IMR-90 (cell line): Measurements from ENCODE around the gene DLG3. TPM values are rescaled to one million over a fixed set of nuclear protein-coding genes. Genes with fewer than 3 reads are reported as not detected.

Experiments
- ATAC-seq: fragments of 200-7000 bp; cut with Tn5 transposase; 2 replicates; pipeline ENCODE4 v1.9.1; 2020; ENCODE audit warnings: low read depth, mild to moderate bottlenecking, moderate library complexity
- BruUV-seq: library from RNA; stranded (reverse); fragments of 400-500 nt; replicated peaks from 2 replicates; lab custom pipeline; 2021; lab: Mats Ljungman, UMichigan
- CTCF ChIA-PET: fragments of 300-600 bp; formaldehyde crosslinking; extraction: SDS; loops from one replicate; lab custom pipeline; 2021; ENCODE audit warnings: antibody characterized with exemption; lab: Yijun Ruan, JAX
- POLR2A ChIA-PET: fragments of 300-600 bp; sonication (Branson Sonifier 250); formaldehyde crosslinking; loops from one replicate; lab custom pipeline; 2022; ENCODE audit warnings: antibody characterized with exemption; ENCODE audit not compliant: unreplicated experiment; lab: Charles Lee
- DNase-seq: peaks from one replicate; pipeline ENCODE4 v3.0.0; 2013
- H2AFZ ChIP-seq: replicated peaks from 2 replicates; pipeline ENCODE3; 2013; ENCODE audit warnings: low read length, mild to moderate bottlenecking; ENCODE audit not compliant: poor library complexity
- H2AK5ac ChIP-seq: 2 replicates; pipeline ENCODE4 v1.6.1; 2013; ENCODE audit warnings: low read depth, low read length, inconsistent platforms
- H2AK9ac ChIP-seq: replicated peaks from 2 replicates; pipeline ENCODE3; 2013; ENCODE audit warnings: mild to moderate bottlenecking, low read depth, low read length, moderate library complexity; ENCODE audit not compliant: poor library complexity
- H2BK120ac ChIP-seq: 2 replicates; pipeline ENCODE4 v1.6.1; 2013; ENCODE audit warnings: low read depth, low read length, inconsistent platforms
- H2BK15ac ChIP-seq: 3 replicates; pipeline ENCODE4 v1.6.1; 2013; ENCODE audit warnings: low read depth, low read length, inconsistent platforms
- H2BK20ac ChIP-seq: 2 replicates; pipeline ENCODE4 v1.6.1; 2013; ENCODE audit warnings: low read depth, mild to moderate bottlenecking, inconsistent platforms, low read length, moderate library complexity
- H2BK5ac ChIP-seq: 2 replicates; pipeline ENCODE4 v1.6.1; 2013; ENCODE audit warnings: mild to moderate bottlenecking, low read depth, low read length, inconsistent platforms; ENCODE audit not compliant: poor library complexity, severe bottlenecking
- H3K14ac ChIP-seq: replicated peaks from 2 replicates; pipeline ENCODE4 v1.6.1; 2013; ENCODE audit warnings: low read depth, low read length, inconsistent platforms
- H3K18ac ChIP-seq: 2 replicates; pipeline ENCODE4 v1.6.1; 2013; ENCODE audit warnings: low read depth, low read length, control low read depth
- H3K23ac ChIP-seq: 2 replicates; pipeline ENCODE4 v1.6.1; 2013; ENCODE audit warnings: low read depth, low read length, inconsistent platforms
- H3K27ac ChIP-seq: 2 replicates; pipeline ENCODE4 v1.5.1; 2013; ENCODE audit warnings: mild to moderate bottlenecking, control low read depth, low read length; ENCODE audit not compliant: insufficient read depth
- H3K27me3 ChIP-seq: 2 replicates; pipeline ENCODE4 v1.6.1; 2013; ENCODE audit warnings: low read length; ENCODE audit not compliant: control insufficient read depth, insufficient read depth
- H3K36me3 ChIP-seq: 2 replicates; pipeline ENCODE4 v1.6.1; 2013; ENCODE audit warnings: low read length, mixed read lengths; ENCODE audit not compliant: control insufficient read depth, insufficient read depth
- H3K4ac ChIP-seq: 2 replicates; pipeline ENCODE4 v1.6.1; 2013; ENCODE audit warnings: low read depth, low read length, inconsistent platforms
- H3K4me1 ChIP-seq: 2 replicates; pipeline ENCODE4 v1.6.1; 2013; ENCODE audit warnings: low read length, mixed read lengths; ENCODE audit not compliant: control insufficient read depth, insufficient read depth
- H3K4me2 ChIP-seq: 2 replicates; pipeline ENCODE4 v1.6.1; 2013; ENCODE audit warnings: low read depth, mild to moderate bottlenecking, control low read depth, low read length, moderate library complexity
- H3K4me3 ChIP-seq: 2 replicates; pipeline ENCODE4 v1.5.1; 2013; ENCODE audit warnings: low read depth, mild to moderate bottlenecking, control low read depth, low read length, moderate library complexity; ENCODE audit not compliant: insufficient read depth
- H3K56ac ChIP-seq: 2 replicates; pipeline ENCODE4 v1.6.1; 2013; ENCODE audit warnings: low read length, inconsistent platforms; ENCODE audit not compliant: insufficient read depth; ENCODE audit errors: extremely low read depth
- H3K79me1 ChIP-seq, 2 experiments: 2 replicates each; pipeline ENCODE4 v1.6.1; 2013; ENCODE audit warnings: low read length in 2 of 2, inconsistent platforms in 1 of 2, low read depth in 1 of 2
- H3K9ac ChIP-seq: 2 replicates; pipeline ENCODE4 v1.6.1; 2013; ENCODE audit warnings: low read depth, low read length, control low read depth
- H3K9me1 ChIP-seq: 2 replicates; pipeline ENCODE4 v1.6.1; 2013; ENCODE audit warnings: low read length, inconsistent platforms; ENCODE audit not compliant: insufficient read depth
- H3K9me3 ChIP-seq: 2 replicates; pipeline ENCODE4 v1.6.1; 2013; ENCODE audit warnings: low read length; ENCODE audit not compliant: control insufficient read depth, insufficient read depth
- H4K20me1 ChIP-seq: 2 replicates; pipeline ENCODE4 v1.6.1; 2013; ENCODE audit warnings: low read length, inconsistent platforms; ENCODE audit not compliant: insufficient read depth
- H4K5ac ChIP-seq: 2 replicates; pipeline ENCODE4 v1.6.1; 2013; ENCODE audit warnings: mild to moderate bottlenecking, low read depth, low read length, control low read depth
- H4K8ac ChIP-seq, 2 experiments: 2 replicates each; pipeline ENCODE4 v1.6.1; 2013; ENCODE audit warnings: low read depth in 2 of 2, low read length in 2 of 2, control low read depth in 1 of 2, inconsistent platforms in 1 of 2
- H4K91ac ChIP-seq: 2 replicates; pipeline ENCODE4 v1.6.1; 2013; ENCODE audit warnings: low read depth, low read length, inconsistent platforms; ENCODE audit not compliant: insufficient read depth
- BHLHE40 ChIP-seq: fragments of 150-350 bp; IDR thresholded peaks from 2 replicates; pipeline ENCODE4 v1.6.1; 2016; ENCODE audit warnings: mild to moderate bottlenecking, low read depth, low read length
- CEBPB ChIP-seq: IDR thresholded peaks from 2 replicates; pipeline ENCODE4 v1.6.1; 2012; ENCODE audit warnings: low read depth, low read length, improper control_type of control experiment
- CHD1 ChIP-seq: IDR thresholded peaks from 2 replicates; pipeline ENCODE4 v1.6.1; 2012; ENCODE audit warnings: low read depth, low read length, improper control_type of control experiment
- FOS ChIP-seq: fragments of 150-350 bp; IDR thresholded peaks from 2 replicates; pipeline ENCODE4 v1.6.1; 2016; ENCODE audit warnings: low read depth, low read length
- MAFK ChIP-seq: IDR thresholded peaks from 2 replicates; pipeline ENCODE4 v1.6.1; 2012; ENCODE audit warnings: low read depth, low read length, improper control_type of control experiment
- MAZ ChIP-seq: IDR thresholded peaks from 2 replicates; pipeline ENCODE4 v1.6.1; 2012; ENCODE audit warnings: low read depth, mild to moderate bottlenecking, low read length, improper control_type of control experiment, moderate library complexity, borderline replicate concordance
- MXI1 ChIP-seq: IDR thresholded peaks from 2 replicates; pipeline ENCODE4 v1.6.1; 2012; ENCODE audit warnings: low read depth, mild to moderate bottlenecking, low read length, moderate library complexity, borderline replicate concordance
- NFE2L2 ChIP-seq: fragments of 150-350 bp; IDR thresholded peaks from 2 replicates; pipeline ENCODE4 v1.6.1; 2016; ENCODE audit warnings: low read depth, mild to moderate bottlenecking, low read length
- POLR2A ChIP-seq: IDR thresholded peaks from 2 replicates; pipeline ENCODE4 v1.6.1; 2012; ENCODE audit warnings: mild to moderate bottlenecking, low read depth, low read length
- RAD21 ChIP-seq: IDR thresholded peaks from 2 replicates; pipeline ENCODE4 v1.6.1; 2012; ENCODE audit warnings: low read length, improper control_type of control experiment
- RCOR1 ChIP-seq: IDR thresholded peaks from 2 replicates; pipeline ENCODE4 v1.6.1; 2012; ENCODE audit warnings: mild to moderate bottlenecking, low read length, improper control_type of control experiment; ENCODE audit not compliant: insufficient replicate concordance
- RFX5 ChIP-seq: IDR thresholded peaks from 2 replicates; pipeline ENCODE4 v1.8.0; 2012; ENCODE audit warnings: low read depth, mild to moderate bottlenecking, low read length, moderate library complexity
- SMC3 ChIP-seq: fragments of 150-350 bp; IDR thresholded peaks from 2 replicates; pipeline ENCODE4 v1.6.1; 2016; ENCODE audit warnings: low read depth, mild to moderate bottlenecking, antibody characterized with exemption, low read length, moderate library complexity
- WGBS, 2 experiments: methylation state at CpG; one replicate each; pipeline versions ENCODE4 v1.1.5 to v1.1.7; 2013; ENCODE audit warnings: missing lambda C conversion rate in 2 of 2; ENCODE audit not compliant: insufficient read length in 1 of 2; ENCODE audit errors: extremely low coverage in 2 of 2; 5-methylcytosine and 5-hydroxymethylcytosine counted together
- dilution Hi-C: fragments of 300-500 bp; cut with HindIII; formaldehyde crosslinking; loops from one replicate; pipeline ENCODE4 v1.14.3; 2018; ENCODE audit warnings: low sequenced_read_pairs; ENCODE audit not compliant: unreplicated experiment
- in situ Hi-C: fragments of 300-500 bp; cut with MboI; formaldehyde crosslinking; loops from 3 replicates; pipeline ENCODE4 v1.14.3; 2019; ENCODE audit warnings: low sequenced_read_pairs, inconsistent platforms, mixed read lengths
- intact Hi-C: fragments of 100-400 bp; cut with micrococcal nuclease; formaldehyde crosslinking; loops from 2 replicates; pipeline ENCODE4 v1.10.0; 2022
- polyA plus RNA-seq, 3 experiments: library from polyadenylated mRNA; depleted of rRNA; stranded (reverse); fragments of >200 nt; gene quantifications; 2 replicates each; pipeline ENCODE4 v1.2.3, GENCODE V29; 2012; ENCODE audit warnings: low replicate concordance in 1 of 3
- total RNA-seq: library from RNA; depleted of rRNA; stranded (reverse); fragments of >200 nt; gene quantifications from 2 replicates; pipeline ENCODE4 v1.2.3, GENCODE V29; 2012
- TF ChIP-seq, protein P1 (sequence below): fragments of 150-350 bp; IDR thresholded peaks from 2 replicates; pipeline ENCODE4 v1.6.1; 2016; ENCODE audit warnings: low read depth, mild to moderate bottlenecking, low read length, moderate library complexity, borderline replicate concordance
- TF ChIP-seq, protein P2 (sequence below): fragments of 150-350 bp; IDR thresholded peaks from 2 replicates; pipeline ENCODE4 v1.6.1; 2017; ENCODE audit warnings: mild to moderate bottlenecking, antibody characterized with exemption, low read length, low read depth
- TF ChIP-seq, protein P3 (sequence below): conservative IDR thresholded peaks from 2 replicates; pipeline ENCODE4 v1.5.1; 2012; ENCODE audit warnings: mild to moderate bottlenecking, low read depth, low read length, improper control_type of control experiment

Gene DLG3
- total and polyA plus RNA-seq, 2 of the 4 experiments (the other 2 are of a cell fraction), result 11.0 to 27.1 TPM

- Histone ChIP-seq H3K27me3 (no peaks in the 10 kb centered on the region; the same call in 1 of the 2 replicates), H3K4me1 (no peaks in the 10 kb centered on the region), H3K4me3 (no peak overlapping the region), H3K56ac (no peak overlapping the region), H3K36me3 (0 out of 2 replicates have a peak, but pooled peaks cover 2% of the 10 kb centered on the region), H3K9me3 (no peaks in the 10 kb centered on the region), H3K14ac (no peak overlapping the region), H3K9me1 (no peaks in the 10 kb centered on the region), H2AFZ (no peak overlapping the region), H4K8ac (no peak overlapping the region), H3K23ac (no peak overlapping the region), H3K79me1 (peaks cover 0 to 11% of the 10 kb centered on the region in 2 experiments; a peak in 1 of 4 replicates), H2BK15ac (no peak overlapping the region), H3K4ac (no peak overlapping the region), H2AK9ac (no peak overlapping the region), H2BK120ac (no peak overlapping the region), H4K5ac (no peak overlapping the region), H3K9ac (no peak overlapping the region), H2BK5ac (no peak overlapping the region), H2AK5ac (no peak overlapping the region), H4K91ac (no peak overlapping the region), H3K4me2 (no peak overlapping the region), H2BK20ac (no peak overlapping the region), H3K27ac (no peak overlapping the region), H3K18ac (no peak overlapping the region), H4K20me1 (no peaks in the 10 kb centered on the region)
- dilution Hi-C loops (no loop called here), in situ Hi-C loops (no loop called here), intact Hi-C loops (no loop called here)
- POLR2A ChIA-PET, result no interaction called here
- no peak for TF ChIP-seq MAFK
- TF ChIP-seq, protein P1, sequence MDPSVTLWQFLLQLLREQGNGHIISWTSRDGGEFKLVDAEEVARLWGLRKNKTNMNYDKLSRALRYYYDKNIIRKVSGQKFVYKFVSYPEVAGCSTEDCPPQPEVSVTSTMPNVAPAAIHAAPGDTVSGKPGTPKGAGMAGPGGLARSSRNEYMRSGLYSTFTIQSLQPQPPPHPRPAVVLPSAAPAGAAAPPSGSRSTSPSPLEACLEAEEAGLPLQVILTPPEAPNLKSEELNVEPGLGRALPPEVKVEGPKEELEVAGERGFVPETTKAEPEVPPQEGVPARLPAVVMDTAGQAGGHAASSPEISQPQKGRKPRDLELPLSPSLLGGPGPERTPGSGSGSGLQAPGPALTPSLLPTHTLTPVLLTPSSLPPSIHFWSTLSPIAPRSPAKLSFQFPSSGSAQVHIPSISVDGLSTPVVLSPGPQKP, result no peak
- no peak for TF ChIP-seq RFX5
- TF ChIP-seq SMC3, result no peak
- no peak for TF ChIP-seq RCOR1
- TF ChIP-seq, protein P2, sequence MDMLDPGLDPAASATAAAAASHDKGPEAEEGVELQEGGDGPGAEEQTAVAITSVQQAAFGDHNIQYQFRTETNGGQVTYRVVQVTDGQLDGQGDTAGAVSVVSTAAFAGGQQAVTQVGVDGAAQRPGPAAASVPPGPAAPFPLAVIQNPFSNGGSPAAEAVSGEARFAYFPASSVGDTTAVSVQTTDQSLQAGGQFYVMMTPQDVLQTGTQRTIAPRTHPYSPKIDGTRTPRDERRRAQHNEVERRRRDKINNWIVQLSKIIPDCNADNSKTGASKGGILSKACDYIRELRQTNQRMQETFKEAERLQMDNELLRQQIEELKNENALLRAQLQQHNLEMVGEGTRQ, result no peak
- no peak for TF ChIP-seq POLR2A
- no peak for TF ChIP-seq BHLHE40
- no peak for TF ChIP-seq MXI1
- TF ChIP-seq FOS, result no peak
- TF ChIP-seq CHD1, result no peak
- TF ChIP-seq, protein P3, sequence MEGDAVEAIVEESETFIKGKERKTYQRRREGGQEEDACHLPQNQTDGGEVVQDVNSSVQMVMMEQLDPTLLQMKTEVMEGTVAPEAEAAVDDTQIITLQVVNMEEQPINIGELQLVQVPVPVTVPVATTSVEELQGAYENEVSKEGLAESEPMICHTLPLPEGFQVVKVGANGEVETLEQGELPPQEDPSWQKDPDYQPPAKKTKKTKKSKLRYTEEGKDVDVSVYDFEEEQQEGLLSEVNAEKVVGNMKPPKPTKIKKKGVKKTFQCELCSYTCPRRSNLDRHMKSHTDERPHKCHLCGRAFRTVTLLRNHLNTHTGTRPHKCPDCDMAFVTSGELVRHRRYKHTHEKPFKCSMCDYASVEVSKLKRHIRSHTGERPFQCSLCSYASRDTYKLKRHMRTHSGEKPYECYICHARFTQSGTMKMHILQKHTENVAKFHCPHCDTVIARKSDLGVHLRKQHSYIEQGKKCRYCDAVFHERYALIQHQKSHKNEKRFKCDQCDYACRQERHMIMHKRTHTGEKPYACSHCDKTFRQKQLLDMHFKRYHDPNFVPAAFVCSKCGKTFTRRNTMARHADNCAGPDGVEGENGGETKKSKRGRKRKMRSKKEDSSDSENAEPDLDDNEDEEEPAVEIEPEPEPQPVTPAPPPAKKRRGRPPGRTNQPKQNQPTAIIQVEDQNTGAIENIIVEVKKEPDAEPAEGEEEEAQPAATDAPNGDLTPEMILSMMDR, result no peak
- TF ChIP-seq MAZ, result no peak
- no peak for TF ChIP-seq RAD21
- no peak for TF ChIP-seq NFE2L2
- TF ChIP-seq CEBPB, result no peak
- WGBS, 2 experiments, result no CpG with 5 or more reads among the region's 2 CpGs
- CTCF ChIA-PET, result interaction anchor here (0.6 kb wide), 1 partner anchor 203 kb away, joined by 3 read pairs; no protein-coding TSS in a partner anchor
- DNase-seq, result no peak
- BruUV-seq, result no TSS peak
- no peak for ATAC-seq
Measured at GRCh38 chrX:70461026-70461425, 16.4 kb downstream of the DLG3 start.
